ENCODE measurements around the gene TXNRD1. TPM values are rescaled to one million over a fixed set of nuclear protein-coding genes. Genes with fewer than 3 reads are reported as not detected.
A peak's percentile ranks its signal among the peaks of the same experiment; 100 is the strongest.

TXNRD1 gene
- total RNA-seq, 1 donor from 2014 or later, result 74.7 TPM

DNA sequence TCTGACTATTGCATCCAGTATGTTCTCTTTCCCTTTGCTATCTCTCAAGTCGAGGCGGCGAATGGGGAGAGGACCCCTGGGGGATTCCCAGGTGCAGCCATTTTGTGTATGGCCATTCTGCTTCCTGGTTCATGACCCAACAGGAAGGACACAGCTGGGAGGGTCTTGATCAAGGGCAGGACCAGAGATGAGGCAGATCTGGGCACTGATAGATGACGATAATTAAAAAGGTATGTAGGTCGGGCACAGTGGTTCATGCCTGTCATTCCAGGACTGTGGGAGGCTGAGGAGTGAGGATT lies 161.9 kb downstream of the TXNRD1 start:
- Mint-ChIP-seq H3K9me3 (peaks cover 4% of the 10 kb centered on the region), H3K27me3 (ENCODE audit: low read depth) (peaks cover 14% of the 10 kb centered on the region), H3K36me3 (no peaks in the 10 kb centered on the region), H3K4me3 (no peak overlapping the region), H3K27ac (no peak overlapping the region), H3K4me1 (no peaks in the 10 kb centered on the region)
- no peak for DNase-seq (ENCODE audit: low spot score in 2 of 2, unreplicated experiment in 2 of 2)
- TF ChIP-seq, protein P1, sequence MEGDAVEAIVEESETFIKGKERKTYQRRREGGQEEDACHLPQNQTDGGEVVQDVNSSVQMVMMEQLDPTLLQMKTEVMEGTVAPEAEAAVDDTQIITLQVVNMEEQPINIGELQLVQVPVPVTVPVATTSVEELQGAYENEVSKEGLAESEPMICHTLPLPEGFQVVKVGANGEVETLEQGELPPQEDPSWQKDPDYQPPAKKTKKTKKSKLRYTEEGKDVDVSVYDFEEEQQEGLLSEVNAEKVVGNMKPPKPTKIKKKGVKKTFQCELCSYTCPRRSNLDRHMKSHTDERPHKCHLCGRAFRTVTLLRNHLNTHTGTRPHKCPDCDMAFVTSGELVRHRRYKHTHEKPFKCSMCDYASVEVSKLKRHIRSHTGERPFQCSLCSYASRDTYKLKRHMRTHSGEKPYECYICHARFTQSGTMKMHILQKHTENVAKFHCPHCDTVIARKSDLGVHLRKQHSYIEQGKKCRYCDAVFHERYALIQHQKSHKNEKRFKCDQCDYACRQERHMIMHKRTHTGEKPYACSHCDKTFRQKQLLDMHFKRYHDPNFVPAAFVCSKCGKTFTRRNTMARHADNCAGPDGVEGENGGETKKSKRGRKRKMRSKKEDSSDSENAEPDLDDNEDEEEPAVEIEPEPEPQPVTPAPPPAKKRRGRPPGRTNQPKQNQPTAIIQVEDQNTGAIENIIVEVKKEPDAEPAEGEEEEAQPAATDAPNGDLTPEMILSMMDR (IDR thresholded peaks at IDR 0.05; ENCODE audit: unreplicated experiment), result no peak

GRCh38 chr12:104378427-104378826 lies 162.8 kb downstream of the TXNRD1 start:
- Mint-ChIP-seq H3K27me3 (ENCODE audit: low read depth) (peaks cover 14% of the 10 kb centered on the region), H3K4me3 (no peak overlapping the region), H3K36me3 (no peaks in the 10 kb centered on the region), H3K9me3 (peaks cover 4% of the 10 kb centered on the region), H3K27ac (no peak overlapping the region), H3K4me1 (no peaks in the 10 kb centered on the region)
- TF ChIP-seq, protein P1 (IDR thresholded peaks at IDR 0.05; ENCODE audit: unreplicated experiment), result no peak
- DNase-seq (ENCODE audit: low spot score in 2 of 2, unreplicated experiment in 2 of 2), result no peak

DNA sequence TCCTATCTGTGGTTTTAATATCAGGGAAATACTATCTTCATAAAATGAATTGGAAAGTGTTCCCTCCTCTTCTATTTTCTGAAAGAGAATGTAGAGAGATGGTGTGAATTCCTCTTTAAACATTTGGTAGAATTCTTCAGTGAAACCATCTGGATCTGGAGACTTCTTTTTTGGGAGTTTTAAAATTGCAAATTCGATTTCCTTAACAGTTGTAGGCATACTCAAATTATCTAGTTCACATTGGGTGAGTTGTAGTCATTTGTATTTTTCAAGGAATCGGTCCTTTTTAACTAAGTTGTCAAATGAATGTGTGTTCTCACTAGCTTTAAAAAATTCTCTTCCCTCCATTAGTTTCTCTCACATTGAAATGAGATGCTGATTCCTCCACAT lies 165.8 kb downstream of the TXNRD1 start:
- H3K27me3 Mint-ChIP-seq (ENCODE audit: low read depth), result peaks cover 14% of the 10 kb centered on the region
- no peaks in the 10 kb centered on the region for H3K4me1 Mint-ChIP-seq
- no peak overlapping the region for H3K4me3 Mint-ChIP-seq
- H3K27ac Mint-ChIP-seq, result no peak overlapping the region
- TF ChIP-seq, protein P1 (IDR thresholded peaks at IDR 0.05; ENCODE audit: unreplicated experiment), result no peak
- no peaks in the 10 kb centered on the region for H3K9me3 Mint-ChIP-seq
- DNase-seq (ENCODE audit: low spot score in 2 of 2, unreplicated experiment in 2 of 2), result no peak
- no peaks in the 10 kb centered on the region for H3K36me3 Mint-ChIP-seq

DNA sequence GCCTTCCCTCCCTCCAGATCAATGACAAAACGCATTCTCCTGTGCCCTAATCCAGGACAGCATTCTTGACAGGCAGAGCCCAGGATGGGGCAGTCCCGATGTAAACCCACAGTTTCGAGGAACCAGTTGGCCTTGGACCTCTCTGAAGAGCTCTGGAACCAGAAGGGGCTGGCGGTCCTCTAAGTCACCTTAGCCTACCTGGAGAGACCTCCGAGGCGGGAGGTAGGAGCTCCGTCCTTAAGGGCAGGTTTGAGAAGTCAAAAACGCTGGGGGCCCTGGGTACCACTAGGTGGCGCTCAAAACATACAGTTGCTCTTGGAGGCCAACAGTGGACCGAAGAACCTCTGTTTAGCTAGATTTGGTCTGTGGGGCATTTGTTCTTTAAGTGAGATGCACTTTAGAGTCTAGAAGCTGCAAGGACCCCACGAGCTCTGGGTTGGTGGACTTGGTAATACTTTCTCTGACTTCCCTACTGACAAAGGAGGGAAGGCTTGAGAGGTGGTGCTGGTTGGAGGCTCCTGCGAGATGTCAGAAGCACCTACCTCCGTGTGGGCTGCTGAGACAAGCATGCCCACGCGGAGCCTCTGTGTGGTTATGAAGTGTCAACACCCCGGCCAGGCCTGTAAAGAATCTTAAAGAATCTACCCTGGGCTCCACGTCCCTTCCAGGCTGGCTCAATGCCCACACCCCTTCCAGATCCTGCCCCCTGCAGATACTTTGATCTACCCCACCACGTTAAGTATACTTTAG lies 166.3 kb downstream of the TXNRD1 start:
- TF ChIP-seq, protein P1 (IDR thresholded peaks at IDR 0.05; ENCODE audit: unreplicated experiment), result peak; percentile 92
- Mint-ChIP-seq H3K36me3 (no peaks in the 10 kb centered on the region), H3K4me1 (no peaks in the 10 kb centered on the region), H3K27ac (no peak overlapping the region), H3K9me3 (no peaks in the 10 kb centered on the region), H3K27me3 (ENCODE audit: low read depth) (peaks cover 14% of the 10 kb centered on the region), H3K4me3 (no peak overlapping the region)
- peak; percentile 67 to 84 for DNase-seq (ENCODE audit: low spot score in 2 of 2, unreplicated experiment in 2 of 2)

DNA sequence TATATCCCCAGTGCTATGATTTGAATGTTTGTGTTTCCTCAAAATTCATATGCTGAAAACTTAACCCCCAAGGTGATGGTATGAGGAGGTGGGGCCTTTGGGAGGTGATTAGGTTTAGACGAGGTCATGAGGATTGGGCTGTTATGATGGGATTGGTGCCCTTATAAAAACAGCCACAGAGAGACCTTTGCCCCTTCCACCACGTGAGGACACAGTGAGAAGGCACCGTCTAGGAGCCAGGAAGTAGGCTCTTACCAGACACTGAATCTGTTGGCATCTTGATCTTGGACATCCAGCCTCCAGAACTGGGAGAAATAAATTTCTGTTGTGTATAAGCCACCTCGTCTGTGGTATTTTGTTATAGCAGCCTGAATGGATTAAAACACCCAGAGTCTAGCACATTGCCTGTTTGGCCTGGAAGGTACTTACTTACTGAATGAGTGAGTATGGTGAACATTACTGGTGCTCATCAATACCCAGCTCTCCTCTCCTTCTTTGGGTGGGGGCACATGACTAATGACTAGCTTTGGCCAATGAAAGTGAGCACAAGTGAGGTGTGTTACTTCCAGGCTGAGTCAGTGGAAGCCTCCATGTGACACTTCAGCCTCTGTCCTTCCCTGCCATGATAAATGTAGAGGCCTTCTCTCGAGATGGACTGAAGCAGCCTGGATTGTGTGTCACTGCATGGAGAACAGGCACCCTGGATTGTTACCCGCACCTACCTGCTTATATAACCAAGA lies 168.7 kb downstream of the TXNRD1 start:
- TF ChIP-seq, protein P1 (IDR thresholded peaks at IDR 0.05; ENCODE audit: unreplicated experiment), result no peak
- Mint-ChIP-seq H3K27me3 (ENCODE audit: low read depth) (peaks cover 14% of the 10 kb centered on the region), H3K4me1 (no peaks in the 10 kb centered on the region), H3K36me3 (no peaks in the 10 kb centered on the region), H3K27ac (no peak overlapping the region), H3K4me3 (no peak overlapping the region), H3K9me3 (no peaks in the 10 kb centered on the region)
- DNase-seq (ENCODE audit: low spot score in 2 of 2, unreplicated experiment in 2 of 2), result no peak
